ENCODE measurements around the gene ACRBP. TPM values are rescaled to one million over a fixed set of nuclear protein-coding genes. Genes with fewer than 3 reads are reported as not detected.
A peak's percentile ranks its signal among the peaks of the same experiment; 100 is the strongest.

The ACRBP gene
- total and polyA plus RNA-seq, 2 donors (not counting 1 experiment from before 2014, with no cell fraction given): 10.7 to 12.3 TPM

- Mint-ChIP-seq H3K27ac (peak overlapping the region; percentile 87), H3K4me1 (peaks cover 55% of the 10 kb centered on the region), H3K27me3 (no peaks in the 10 kb centered on the region), H3K9me3 (ENCODE audit: insufficient read depth) (no peaks in the 10 kb centered on the region), H3K4me3 (peak overlapping the region; percentile 58)
- ChIA-PET POLR2A (interaction anchor here (0.6 to 2.9 kb wide), 6 partner anchors 8 to 77 kb away, joined by 3 to 19 read pairs (median 6); partner anchors contain the start of genes LPAR5 and ZNF384), CTCF (interaction anchor here (0.7 to 2.2 kb wide), 6 partner anchors 10 to 316 kb away, joined by 3 to 8 read pairs (median 4); no protein-coding TSS in a partner anchor)
- Histone ChIP-seq H3K79me2 (ENCODE audit: control insufficient read depth, insufficient read depth, low read length) (peaks cover 22% of the 10 kb centered on the region), H3K9ac (ENCODE audit: low read length) (peak overlapping the region; percentile 7), H4K20me1 (ENCODE audit: control insufficient read depth, insufficient read depth, low read length, poor library complexity, severe bottlenecking) (peaks cover 3% of the 10 kb centered on the region), H3K36me3 (replicated peaks in 1 of 2; ENCODE audit: control extremely low read depth in 1 of 2, control insufficient read depth in 1 of 2, extremely low read depth in 1 of 2, insufficient read depth in 2 of 2, low read length in 1 of 2) (no peaks in the 10 kb centered on the region), H3K27ac (ENCODE audit: low read length in 2 of 2) (peak overlapping the region in 1 of 2 donors; percentile 63), H3K27me3 (replicated peaks in 1 of 4; ENCODE audit: control extremely low read depth in 1 of 4, control insufficient read depth in 3 of 4, insufficient read depth in 4 of 4, low read length in 3 of 4) (no peaks in the 10 kb centered on the region), H3K4me1 (ENCODE audit: control insufficient read depth in 2 of 2, insufficient read depth in 2 of 2, low read length in 2 of 2) (peaks cover 35 to 45% of the 10 kb centered on the region in 2 donors), H3K9me3 (ENCODE audit: control extremely low read depth in 1 of 3, control insufficient read depth in 2 of 3, insufficient read depth in 1 of 3, low read length in 2 of 3) (no peaks in the 10 kb centered on the region), H3K4me2 (replicated peaks; ENCODE audit: low read depth, low read length, poor library complexity, severe bottlenecking) (peak overlapping the region; percentile 74), H3K4me3 (ENCODE audit: control extremely low read depth in 1 of 5, extremely low read depth in 1 of 5, insufficient read depth in 1 of 5, low read depth in 2 of 5, low read length in 4 of 5) (peak overlapping the region in 2 of 5 experiments; percentile 2 to 33), H2AFZ (ENCODE audit: insufficient read depth, low read depth, low read length, poor library complexity, severe bottlenecking) (peak overlapping the region; percentile 38)
- no peak for ATAC-seq (ENCODE audit: low read depth)
- peak; percentile 44 for DNase-seq
- 47% methylated on average over 3 of the region's 6 CpGs for WGBS (ENCODE audit: insufficient coverage)
- TF ChIP-seq CTCF (IDR thresholded peaks at IDR 0.05): no peak
- TF ChIP-seq EZH2 (IDR thresholded peaks at IDR 0.05; ENCODE audit: borderline replicate concordance, insufficient read depth, low read depth, low read length, poor library complexity, severe bottlenecking): no peak
- intact Hi-C loops (cut with micrococcal nuclease): no loop called here
Measured at GRCh38 chr12:6612247-6612646, 35.0 kb downstream of the ACRBP start.

GRCh38 chr12:6608592-6609281 lies 38.5 kb downstream of the ACRBP start:
- TF ChIP-seq CTCF (IDR thresholded peaks at IDR 0.05) (no peak), EZH2 (IDR thresholded peaks at IDR 0.05; ENCODE audit: borderline replicate concordance, insufficient read depth, low read depth, low read length, poor library complexity, severe bottlenecking) (no peak)
- DNase-seq (no peak), ATAC-seq (ENCODE audit: low read depth) (no peak)
- Mint-ChIP-seq H3K4me3 (no peak overlapping the region), H3K27me3 (no peaks in the 10 kb centered on the region), H3K9me3 (ENCODE audit: insufficient read depth) (no peaks in the 10 kb centered on the region), H3K4me1 (peaks cover 57% of the 10 kb centered on the region), H3K27ac (no peak overlapping the region)
- H3K9ac ChIP-seq (ENCODE audit: low read length): no peak overlapping the region
- intact Hi-C loops (cut with micrococcal nuclease): no loop called here
- peaks cover 0 to 9% of the 10 kb centered on the region in 2 experiments for H3K36me3 ChIP-seq (replicated peaks in 1 of 2; ENCODE audit: control extremely low read depth in 1 of 2, control insufficient read depth in 1 of 2, extremely low read depth in 1 of 2, insufficient read depth in 2 of 2, low read length in 1 of 2)
- ChIA-PET CTCF (interaction anchor here (1.2 to 1.6 kb wide), 4 partner anchors 8 to 170 kb away, joined by 3 to 6 read pairs (median 3); partner anchors contain the start of gene MLF2), POLR2A (interaction anchor here (0.6 to 1.5 kb wide), 6 partner anchors 12 to 148 kb away, joined by 3 to 7 read pairs (median 4); partner anchors contain the start of gene ZNF384)
- peaks cover 30% of the 10 kb centered on the region for H4K20me1 ChIP-seq (ENCODE audit: control insufficient read depth, insufficient read depth, low read length, poor library complexity, severe bottlenecking)
- no peak overlapping the region for H3K4me3 ChIP-seq (ENCODE audit: control extremely low read depth in 1 of 5, extremely low read depth in 1 of 5, insufficient read depth in 1 of 5, low read depth in 2 of 5, low read length in 4 of 5)
- no peaks in the 10 kb centered on the region for H3K27me3 ChIP-seq (replicated peaks in 1 of 4; ENCODE audit: control extremely low read depth in 1 of 4, control insufficient read depth in 3 of 4, insufficient read depth in 4 of 4, low read length in 3 of 4)
- WGBS (ENCODE audit: insufficient coverage): 76% methylated on average over 7 of the region's 8 CpGs
- peak overlapping the region; percentile 90 to 95 for H3K27ac ChIP-seq (ENCODE audit: low read length in 2 of 2)
- peaks cover 53 to 62% of the 10 kb centered on the region in 2 donors for H3K4me1 ChIP-seq (ENCODE audit: control insufficient read depth in 2 of 2, insufficient read depth in 2 of 2, low read length in 2 of 2)
- no peak overlapping the region for H2AFZ ChIP-seq (ENCODE audit: insufficient read depth, low read depth, low read length, poor library complexity, severe bottlenecking)
- H3K4me2 ChIP-seq (replicated peaks; ENCODE audit: low read depth, low read length, poor library complexity, severe bottlenecking): no peak overlapping the region
- H3K9me3 ChIP-seq (ENCODE audit: control extremely low read depth in 1 of 3, control insufficient read depth in 2 of 3, insufficient read depth in 1 of 3, low read length in 2 of 3): no peaks in the 10 kb centered on the region
- H3K79me2 ChIP-seq (ENCODE audit: control insufficient read depth, insufficient read depth, low read length): peaks cover 40% of the 10 kb centered on the region

Data from B cell (primary cell).